ENCODE results near the gene RPTOR.

DNA sequence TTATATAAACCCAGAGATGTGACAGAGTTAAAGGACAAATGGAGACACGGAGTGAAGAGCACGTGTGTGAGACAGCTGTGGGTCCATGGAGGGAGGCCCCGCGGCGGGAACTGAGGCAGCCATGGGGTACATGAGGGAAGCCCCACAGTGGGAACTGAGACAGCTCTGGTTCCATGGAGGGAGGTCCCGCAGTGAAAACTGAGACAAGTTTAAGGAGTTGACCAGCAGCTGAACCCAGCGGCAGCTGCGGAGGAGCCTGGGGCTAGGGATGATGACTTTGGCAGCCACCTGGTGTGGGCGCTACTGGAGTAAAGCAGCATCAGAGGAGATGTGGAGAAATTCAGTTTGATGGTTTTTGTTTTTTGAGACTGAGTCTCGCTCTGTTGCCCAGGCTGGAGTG is 185.1 kb downstream of the RPTOR start:
- TF ChIP-seq, protein P1, sequence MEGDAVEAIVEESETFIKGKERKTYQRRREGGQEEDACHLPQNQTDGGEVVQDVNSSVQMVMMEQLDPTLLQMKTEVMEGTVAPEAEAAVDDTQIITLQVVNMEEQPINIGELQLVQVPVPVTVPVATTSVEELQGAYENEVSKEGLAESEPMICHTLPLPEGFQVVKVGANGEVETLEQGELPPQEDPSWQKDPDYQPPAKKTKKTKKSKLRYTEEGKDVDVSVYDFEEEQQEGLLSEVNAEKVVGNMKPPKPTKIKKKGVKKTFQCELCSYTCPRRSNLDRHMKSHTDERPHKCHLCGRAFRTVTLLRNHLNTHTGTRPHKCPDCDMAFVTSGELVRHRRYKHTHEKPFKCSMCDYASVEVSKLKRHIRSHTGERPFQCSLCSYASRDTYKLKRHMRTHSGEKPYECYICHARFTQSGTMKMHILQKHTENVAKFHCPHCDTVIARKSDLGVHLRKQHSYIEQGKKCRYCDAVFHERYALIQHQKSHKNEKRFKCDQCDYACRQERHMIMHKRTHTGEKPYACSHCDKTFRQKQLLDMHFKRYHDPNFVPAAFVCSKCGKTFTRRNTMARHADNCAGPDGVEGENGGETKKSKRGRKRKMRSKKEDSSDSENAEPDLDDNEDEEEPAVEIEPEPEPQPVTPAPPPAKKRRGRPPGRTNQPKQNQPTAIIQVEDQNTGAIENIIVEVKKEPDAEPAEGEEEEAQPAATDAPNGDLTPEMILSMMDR (IDR thresholded peaks at IDR 0.05; ENCODE audit: insufficient read depth, low read depth, low read length) = no peak
- TF ChIP-seq EZH2 (IDR thresholded peaks at IDR 0.05; ENCODE audit: insufficient read depth, low read length) = no peak
